A673 (cell line): ENCODE measurements around the gene MTR.

ENCODE experiments used
- EZH2 ChIP-seq: fragments of 200-600 bp; sonication (generic); IDR thresholded peaks from 2 replicates; pipeline ENCODE4 v1.6.1; 2017; ENCODE audit warnings: borderline replicate concordance, low read depth, mild to moderate bottlenecking, mixed read lengths, antibody characterized with exemption, low read length; ENCODE audit not compliant: poor library complexity, severe bottlenecking
- TF ChIP-seq, protein P1 (sequence below): fragments of 300-800, 200-600 bp; sonication (generic); conservative IDR thresholded peaks from 2 replicates; pipeline ENCODE4 v1.5.1; 2017; ENCODE audit warnings: low read depth, mild to moderate bottlenecking, antibody characterized with exemption, low read length, moderate library complexity, mixed read lengths

DNA sequence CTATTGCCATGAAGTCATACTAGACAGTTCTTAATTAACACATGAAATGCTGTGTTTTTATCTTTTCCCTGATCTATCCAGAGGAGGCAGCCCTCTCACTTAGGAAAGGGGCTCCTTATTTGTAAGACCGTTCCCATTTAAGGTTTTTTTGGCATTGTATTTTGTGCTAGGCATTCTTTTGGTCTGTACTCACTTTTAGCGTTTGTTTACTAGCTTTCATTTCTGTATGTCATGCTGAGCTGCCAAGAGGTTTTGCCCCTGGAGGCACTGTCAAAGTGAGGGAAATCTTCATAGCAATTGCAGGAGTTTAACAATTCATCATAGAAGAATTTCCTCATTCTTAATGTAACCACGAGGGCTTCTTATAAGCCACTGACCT, 59.5 kb downstream of the MTR start:
- no peak for TF ChIP-seq EZH2
- TF ChIP-seq, protein P1, sequence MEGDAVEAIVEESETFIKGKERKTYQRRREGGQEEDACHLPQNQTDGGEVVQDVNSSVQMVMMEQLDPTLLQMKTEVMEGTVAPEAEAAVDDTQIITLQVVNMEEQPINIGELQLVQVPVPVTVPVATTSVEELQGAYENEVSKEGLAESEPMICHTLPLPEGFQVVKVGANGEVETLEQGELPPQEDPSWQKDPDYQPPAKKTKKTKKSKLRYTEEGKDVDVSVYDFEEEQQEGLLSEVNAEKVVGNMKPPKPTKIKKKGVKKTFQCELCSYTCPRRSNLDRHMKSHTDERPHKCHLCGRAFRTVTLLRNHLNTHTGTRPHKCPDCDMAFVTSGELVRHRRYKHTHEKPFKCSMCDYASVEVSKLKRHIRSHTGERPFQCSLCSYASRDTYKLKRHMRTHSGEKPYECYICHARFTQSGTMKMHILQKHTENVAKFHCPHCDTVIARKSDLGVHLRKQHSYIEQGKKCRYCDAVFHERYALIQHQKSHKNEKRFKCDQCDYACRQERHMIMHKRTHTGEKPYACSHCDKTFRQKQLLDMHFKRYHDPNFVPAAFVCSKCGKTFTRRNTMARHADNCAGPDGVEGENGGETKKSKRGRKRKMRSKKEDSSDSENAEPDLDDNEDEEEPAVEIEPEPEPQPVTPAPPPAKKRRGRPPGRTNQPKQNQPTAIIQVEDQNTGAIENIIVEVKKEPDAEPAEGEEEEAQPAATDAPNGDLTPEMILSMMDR, result no peak
